ENCODE data around the gene MKI67.
"Not testable (repeated sequence)": the region's sequence is repeated elsewhere in the genome, so short reads cannot be mapped to it uniquely, and the experiment has no call there.

MKI67 gene

GRCh38 chr10:128125944-128126764 is at the start of gene MKI67:
Gene MKI67 (minus strand): TSS chr10:128126423. CDS start chr10:128125667, 756 bp downstream.
- in situ Hi-C loops (cut with HindIII; ENCODE audit: low sequenced_read_pairs), result no loop called here

GRCh38 chr10:128174581-128175559 is 48.6 kb upstream of the MKI67 start:
- in situ Hi-C loops (cut with HindIII; ENCODE audit: low sequenced_read_pairs), result no loop called here

GRCh38 chr10:128173386-128173785 is 47.2 kb upstream of the MKI67 start:
- in situ Hi-C loops (cut with HindIII; ENCODE audit: low sequenced_read_pairs), result no loop called here

DNA sequence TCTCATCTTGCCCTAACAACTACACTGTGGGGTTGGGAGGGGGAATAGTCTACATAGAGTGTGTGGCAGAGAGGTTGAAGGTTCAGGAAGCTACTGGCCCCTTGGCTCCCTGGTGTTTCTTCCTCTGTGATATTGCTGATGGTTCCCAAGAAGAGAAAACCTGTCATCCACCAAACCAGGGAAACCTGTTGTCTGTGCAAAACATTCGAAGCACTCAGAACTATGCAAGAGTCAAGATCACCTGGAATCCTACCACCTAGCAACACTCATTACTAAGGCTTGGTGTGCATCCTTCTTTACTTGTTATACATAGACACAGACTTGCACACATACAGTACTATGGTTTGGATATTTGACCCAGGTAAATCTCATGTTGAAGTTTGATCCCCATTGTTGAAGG is 46.5 kb upstream of the MKI67 start:
- in situ Hi-C loops (cut with HindIII; ENCODE audit: low sequenced_read_pairs), result no loop called here

- in situ Hi-C loops (cut with HindIII; ENCODE audit: low sequenced_read_pairs), result no loop called here
Observed at GRCh38 chr10:128169811-128170379, 43.7 kb upstream of the MKI67 start.

DNA sequence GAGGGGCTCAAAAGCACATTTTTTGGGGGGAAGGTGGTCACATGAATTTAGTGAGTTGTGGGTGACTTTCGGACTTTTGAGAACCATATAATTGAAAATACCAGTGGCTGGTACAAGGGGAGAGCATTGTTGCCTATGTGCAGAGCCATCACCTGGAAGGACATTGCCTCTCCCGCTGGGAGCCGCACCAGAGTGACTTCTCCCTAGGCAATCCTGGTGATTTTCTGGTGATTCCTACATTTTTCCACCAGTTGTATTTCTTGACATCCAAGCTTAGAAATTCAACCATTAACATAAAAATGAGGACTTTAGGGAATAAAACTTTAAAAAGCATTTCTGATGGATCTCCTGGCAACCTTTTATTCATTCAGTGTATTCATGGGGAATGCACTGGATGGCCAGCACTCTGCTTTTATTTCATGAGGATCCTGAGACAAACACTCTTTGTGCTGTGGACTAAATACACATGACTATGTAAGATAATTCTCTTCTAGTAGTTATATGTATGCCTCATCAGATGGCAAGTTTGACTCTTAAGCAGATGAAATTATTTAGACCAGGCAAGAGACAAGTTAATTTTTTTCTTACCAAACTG is 41.8 kb upstream of the MKI67 start:
- in situ Hi-C loops (cut with HindIII; ENCODE audit: low sequenced_read_pairs), result no loop called here

- in situ Hi-C loops (cut with HindIII; ENCODE audit: low sequenced_read_pairs), result not testable (repeated sequence)
Observed at GRCh38 chr10:128167123-128167522, 40.9 kb upstream of the MKI67 start.

DNA sequence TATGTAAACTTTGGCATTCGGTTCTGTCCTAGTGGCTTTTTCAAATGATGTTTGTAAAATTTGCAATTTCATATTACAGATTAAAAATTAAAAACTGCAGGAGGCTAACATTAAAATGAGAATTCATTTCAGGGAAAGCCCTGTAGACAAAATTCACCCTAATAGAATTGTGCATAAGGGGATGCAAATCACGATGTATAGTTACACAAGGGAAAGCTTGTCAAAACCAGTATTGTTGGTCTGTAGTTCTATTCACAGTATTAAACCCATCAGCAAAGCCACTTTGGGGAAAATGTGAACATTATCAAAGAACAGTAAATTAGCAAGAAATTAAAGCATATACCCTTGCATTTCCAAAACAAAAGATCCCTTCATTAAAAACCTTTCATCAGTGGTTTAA is 39.9 kb upstream of the MKI67 start:
- in situ Hi-C loops (cut with HindIII; ENCODE audit: low sequenced_read_pairs), result no loop called here

DNA sequence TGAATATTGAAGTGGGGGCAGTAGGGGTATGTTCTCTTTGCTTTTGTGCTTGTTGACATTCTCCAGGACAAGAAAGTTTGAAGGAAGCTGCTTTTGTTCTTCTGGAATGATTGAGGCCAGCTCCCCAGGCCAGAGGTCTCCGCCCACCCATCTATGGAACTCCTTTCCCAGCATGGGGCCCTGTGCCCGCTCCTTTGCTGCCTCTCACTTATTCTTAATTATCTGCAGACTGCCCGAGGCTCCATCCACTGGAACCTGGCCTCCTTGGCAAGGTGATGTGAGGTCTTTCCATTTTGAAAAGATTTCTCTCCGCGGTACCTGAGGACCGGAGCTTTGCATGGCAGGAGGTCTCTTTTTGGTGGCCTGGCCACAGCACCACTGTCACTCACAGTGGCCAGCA is 39.3 kb upstream of the MKI67 start:
- in situ Hi-C loops (cut with HindIII; ENCODE audit: low sequenced_read_pairs), result no loop called here

DNA sequence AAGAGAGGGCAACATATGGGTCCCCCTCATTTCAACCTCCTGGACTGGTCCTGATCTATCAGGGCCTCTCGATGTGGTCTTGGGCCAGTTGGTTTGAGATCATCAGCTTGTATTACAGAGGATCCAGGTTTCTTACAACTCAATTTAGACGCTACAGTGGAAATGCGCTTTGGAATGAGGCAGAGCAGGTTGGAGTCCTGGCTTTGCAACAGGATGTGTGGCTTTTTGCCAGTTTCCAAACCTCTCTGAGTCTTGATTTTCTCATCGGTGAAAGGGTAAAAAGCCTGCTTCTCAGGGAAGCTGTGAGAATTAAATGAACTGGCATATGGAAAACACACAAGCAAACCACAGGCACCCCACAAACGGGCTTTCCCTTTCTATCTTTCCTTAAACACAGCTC is 37.5 kb upstream of the MKI67 start:
- in situ Hi-C loops (cut with HindIII; ENCODE audit: low sequenced_read_pairs), result no loop called here

- in situ Hi-C loops (cut with HindIII; ENCODE audit: low sequenced_read_pairs), result no loop called here
Observed at GRCh38 chr10:128161031-128161430, 34.8 kb upstream of the MKI67 start.

GRCh38 chr10:128160297-128160711 is 34.1 kb upstream of the MKI67 start:
- in situ Hi-C loops (cut with HindIII; ENCODE audit: low sequenced_read_pairs), result no loop called here

GRCh38 chr10:128158021-128158795 is 32.0 kb upstream of the MKI67 start:
- in situ Hi-C loops (cut with HindIII; ENCODE audit: low sequenced_read_pairs), result no loop called here

GRCh38 chr10:128156999-128157755 is 31.0 kb upstream of the MKI67 start:
- in situ Hi-C loops (cut with HindIII; ENCODE audit: low sequenced_read_pairs), result no loop called here

DNA sequence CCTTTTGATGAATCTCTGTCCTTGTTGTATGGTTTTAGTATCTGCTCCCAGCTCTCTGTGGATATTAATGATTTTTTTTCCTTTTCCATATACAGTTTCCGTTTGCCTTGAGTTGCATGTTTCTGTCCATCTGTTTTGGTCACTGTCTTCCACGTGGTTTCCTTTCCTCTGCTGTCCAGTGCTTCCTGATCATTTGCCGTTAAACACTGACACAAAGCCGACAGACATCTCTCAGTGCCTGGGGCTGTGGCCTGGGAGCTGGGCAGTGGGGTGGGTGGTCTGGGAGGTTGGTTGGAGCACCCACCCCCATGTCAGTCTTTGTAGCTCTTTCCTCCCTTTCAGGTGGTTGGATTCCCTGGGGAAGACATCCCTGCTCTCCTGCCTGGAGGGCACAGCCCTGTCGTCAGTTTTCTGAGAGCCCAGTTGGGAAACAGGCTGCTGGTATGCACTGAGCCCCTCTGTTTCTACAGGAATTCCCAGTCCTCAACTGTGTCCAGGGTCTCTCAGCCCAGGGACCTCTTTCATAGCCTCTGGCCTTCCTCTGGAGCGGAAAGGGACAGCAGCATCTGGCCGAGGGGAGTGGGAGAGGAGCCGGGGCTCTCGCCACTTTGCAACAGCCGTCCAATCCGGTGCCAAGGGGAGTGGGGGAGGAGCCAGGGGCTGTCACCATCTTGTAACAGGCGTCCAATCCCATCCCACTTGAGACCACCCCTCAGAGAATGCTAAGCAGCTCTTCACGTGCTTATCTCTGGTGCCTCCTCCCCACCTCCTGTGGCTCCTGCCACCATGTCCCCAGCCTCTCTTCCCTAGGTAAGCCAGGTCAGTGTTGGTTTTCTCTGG is 26.7 kb upstream of the MKI67 start:
- in situ Hi-C loops (cut with HindIII; ENCODE audit: low sequenced_read_pairs), result no loop called here

DNA sequence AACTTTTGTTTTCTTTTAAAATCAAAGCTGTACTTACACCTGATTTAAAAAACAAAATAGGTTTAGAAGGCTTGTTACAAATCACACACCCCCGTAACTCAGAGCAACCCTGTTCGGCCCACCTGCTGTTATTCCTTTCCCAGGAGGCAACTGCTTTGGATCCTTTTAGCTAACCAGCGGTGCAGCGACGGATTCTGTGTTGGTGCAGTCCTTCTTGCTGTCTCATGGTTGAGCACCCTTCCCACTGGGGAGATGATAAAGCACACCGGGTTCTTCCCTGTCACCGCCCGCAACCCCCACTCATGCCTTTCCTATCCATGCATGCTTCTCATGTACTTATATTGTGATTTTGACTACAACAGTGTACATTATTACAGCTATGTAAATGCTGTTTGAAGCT is 24.8 kb upstream of the MKI67 start:
- in situ Hi-C loops (cut with HindIII; ENCODE audit: low sequenced_read_pairs), result no loop called here

GRCh38 chr10:128150561-128150960 is 24.3 kb upstream of the MKI67 start:
- in situ Hi-C loops (cut with HindIII; ENCODE audit: low sequenced_read_pairs), result no loop called here

DNA sequence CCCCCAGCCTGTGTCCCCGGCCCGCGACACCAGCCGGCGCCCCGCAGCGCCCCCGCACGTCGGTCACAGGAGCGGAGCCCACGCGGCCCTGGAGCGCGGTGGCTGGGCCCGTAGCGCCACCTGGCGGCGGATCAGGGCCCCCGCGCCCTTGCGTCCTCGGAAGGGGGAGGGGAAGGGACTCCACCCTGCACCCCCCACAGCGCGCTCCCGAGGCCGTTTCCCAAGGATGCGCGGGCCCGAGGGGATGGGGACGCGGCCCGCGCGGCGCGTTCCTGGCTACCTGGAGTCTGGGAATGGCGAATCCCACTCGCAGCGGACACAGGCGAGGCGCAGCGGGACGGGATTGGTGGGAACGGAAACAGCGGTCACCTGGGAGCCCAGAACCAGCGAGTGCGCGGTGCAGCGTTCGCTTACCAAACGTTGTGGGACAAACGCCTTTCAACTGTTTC is 23.8 kb upstream of the MKI67 start:
- in situ Hi-C loops (cut with HindIII; ENCODE audit: low sequenced_read_pairs), result no loop called here

Data from endothelial cell of hepatic sinusoid (primary cell).